ENCODE data around the gene CDH20.

- TF ChIP-seq CTCF (IDR thresholded peaks at IDR 0.05; ENCODE audit: insufficient read depth, low read length, poor library complexity, severe bottlenecking) (no peak), EZH2phosphoT487 (conservative IDR thresholded peaks at IDR 0.05; ENCODE audit: low read length) (no peak)
Observed at GRCh38 chr18:61284039-61284438, 49.2 kb upstream of the CDH20 start.
